ENCODE measurements around the gene HSD11B1L.

DNA sequence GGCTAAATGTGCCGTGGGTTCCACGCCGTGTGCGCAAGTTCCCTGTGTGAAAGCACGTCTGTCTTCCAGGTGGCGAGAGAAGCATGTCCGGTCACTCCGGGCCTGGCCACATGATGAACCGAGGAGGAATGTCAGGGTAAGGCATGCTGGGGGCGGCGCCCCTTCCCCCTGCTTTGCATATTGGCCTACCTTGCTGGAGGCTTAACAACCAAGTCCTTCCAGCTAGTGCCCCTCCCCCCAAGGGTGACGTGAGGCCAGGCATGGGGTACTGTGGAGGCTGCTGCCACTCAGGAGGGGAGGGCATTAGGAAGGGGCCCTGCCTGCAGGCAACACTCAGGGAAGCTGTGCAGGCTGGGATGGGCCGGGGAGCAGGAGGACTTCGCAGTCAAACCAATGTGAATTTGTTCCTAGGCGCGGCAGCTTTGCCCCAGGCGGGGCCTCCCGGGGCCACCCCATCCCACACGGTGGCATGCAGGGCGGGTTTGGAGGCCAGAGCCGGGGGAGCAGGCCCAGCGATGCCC, 13.0 kb upstream of the HSD11B1L start:
- TF ChIP-seq, protein P1, sequence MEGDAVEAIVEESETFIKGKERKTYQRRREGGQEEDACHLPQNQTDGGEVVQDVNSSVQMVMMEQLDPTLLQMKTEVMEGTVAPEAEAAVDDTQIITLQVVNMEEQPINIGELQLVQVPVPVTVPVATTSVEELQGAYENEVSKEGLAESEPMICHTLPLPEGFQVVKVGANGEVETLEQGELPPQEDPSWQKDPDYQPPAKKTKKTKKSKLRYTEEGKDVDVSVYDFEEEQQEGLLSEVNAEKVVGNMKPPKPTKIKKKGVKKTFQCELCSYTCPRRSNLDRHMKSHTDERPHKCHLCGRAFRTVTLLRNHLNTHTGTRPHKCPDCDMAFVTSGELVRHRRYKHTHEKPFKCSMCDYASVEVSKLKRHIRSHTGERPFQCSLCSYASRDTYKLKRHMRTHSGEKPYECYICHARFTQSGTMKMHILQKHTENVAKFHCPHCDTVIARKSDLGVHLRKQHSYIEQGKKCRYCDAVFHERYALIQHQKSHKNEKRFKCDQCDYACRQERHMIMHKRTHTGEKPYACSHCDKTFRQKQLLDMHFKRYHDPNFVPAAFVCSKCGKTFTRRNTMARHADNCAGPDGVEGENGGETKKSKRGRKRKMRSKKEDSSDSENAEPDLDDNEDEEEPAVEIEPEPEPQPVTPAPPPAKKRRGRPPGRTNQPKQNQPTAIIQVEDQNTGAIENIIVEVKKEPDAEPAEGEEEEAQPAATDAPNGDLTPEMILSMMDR (IDR thresholded peaks at IDR 0.05 in 2 of 3, conservative IDR thresholded peaks at IDR 0.05 in 1 of 3; ENCODE audit: borderline replicate concordance in 1 of 3, insufficient read depth in 1 of 3, low read depth in 2 of 3, low read length in 2 of 3) = no peak
- TF ChIP-seq POLR2A (IDR thresholded peaks at IDR 0.05; ENCODE audit: borderline replicate concordance, extremely low read depth, insufficient read depth, insufficient read length) (no peak), SRF (IDR thresholded peaks at IDR 0.05; ENCODE audit: low read depth) (no peak), EZH2phosphoT487 (IDR thresholded peaks at IDR 0.05; ENCODE audit: borderline replicate concordance) (no peak), SP1 (IDR thresholded peaks at IDR 0.05; ENCODE audit: low read depth) (no peak), FOSL1 (IDR thresholded peaks at IDR 0.05; ENCODE audit: low read depth) (no peak), YY1 (IDR thresholded peaks at IDR 0.05; ENCODE audit: extremely low read depth, insufficient replicate concordance, low read depth, low read length) (no peak), EZH2 (IDR thresholded peaks at IDR 0.05) (no peak)
- TF ChIP-seq, protein P2, sequence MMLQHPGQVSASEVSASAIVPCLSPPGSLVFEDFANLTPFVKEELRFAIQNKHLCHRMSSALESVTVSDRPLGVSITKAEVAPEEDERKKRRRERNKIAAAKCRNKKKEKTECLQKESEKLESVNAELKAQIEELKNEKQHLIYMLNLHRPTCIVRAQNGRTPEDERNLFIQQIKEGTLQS (IDR thresholded peaks at IDR 0.05) = no peak
- TF ChIP-seq, protein P3, sequence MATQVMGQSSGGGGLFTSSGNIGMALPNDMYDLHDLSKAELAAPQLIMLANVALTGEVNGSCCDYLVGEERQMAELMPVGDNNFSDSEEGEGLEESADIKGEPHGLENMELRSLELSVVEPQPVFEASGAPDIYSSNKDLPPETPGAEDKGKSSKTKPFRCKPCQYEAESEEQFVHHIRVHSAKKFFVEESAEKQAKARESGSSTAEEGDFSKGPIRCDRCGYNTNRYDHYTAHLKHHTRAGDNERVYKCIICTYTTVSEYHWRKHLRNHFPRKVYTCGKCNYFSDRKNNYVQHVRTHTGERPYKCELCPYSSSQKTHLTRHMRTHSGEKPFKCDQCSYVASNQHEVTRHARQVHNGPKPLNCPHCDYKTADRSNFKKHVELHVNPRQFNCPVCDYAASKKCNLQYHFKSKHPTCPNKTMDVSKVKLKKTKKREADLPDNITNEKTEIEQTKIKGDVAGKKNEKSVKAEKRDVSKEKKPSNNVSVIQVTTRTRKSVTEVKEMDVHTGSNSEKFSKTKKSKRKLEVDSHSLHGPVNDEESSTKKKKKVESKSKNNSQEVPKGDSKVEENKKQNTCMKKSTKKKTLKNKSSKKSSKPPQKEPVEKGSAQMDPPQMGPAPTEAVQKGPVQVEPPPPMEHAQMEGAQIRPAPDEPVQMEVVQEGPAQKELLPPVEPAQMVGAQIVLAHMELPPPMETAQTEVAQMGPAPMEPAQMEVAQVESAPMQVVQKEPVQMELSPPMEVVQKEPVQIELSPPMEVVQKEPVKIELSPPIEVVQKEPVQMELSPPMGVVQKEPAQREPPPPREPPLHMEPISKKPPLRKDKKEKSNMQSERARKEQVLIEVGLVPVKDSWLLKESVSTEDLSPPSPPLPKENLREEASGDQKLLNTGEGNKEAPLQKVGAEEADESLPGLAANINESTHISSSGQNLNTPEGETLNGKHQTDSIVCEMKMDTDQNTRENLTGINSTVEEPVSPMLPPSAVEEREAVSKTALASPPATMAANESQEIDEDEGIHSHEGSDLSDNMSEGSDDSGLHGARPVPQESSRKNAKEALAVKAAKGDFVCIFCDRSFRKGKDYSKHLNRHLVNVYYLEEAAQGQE (IDR thresholded peaks at IDR 0.05; ENCODE audit: low read depth) = no peak
- TF ChIP-seq, protein P4, sequence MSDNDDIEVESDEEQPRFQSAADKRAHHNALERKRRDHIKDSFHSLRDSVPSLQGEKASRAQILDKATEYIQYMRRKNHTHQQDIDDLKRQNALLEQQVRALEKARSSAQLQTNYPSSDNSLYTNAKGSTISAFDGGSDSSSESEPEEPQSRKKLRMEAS (IDR thresholded peaks at IDR 0.05) = no peak
